Stimulated activated CD8-positive, alpha-beta memory T cell treated with anti-CD3 and anti-CD28 coated beads, Interleukin-15, amount 100 ng/mL, for 4 hours (primary cell): ENCODE measurements around the gene SNRNP25.
"Not testable (repeated sequence)": the region's sequence is repeated elsewhere in the genome, so short reads cannot be mapped to it uniquely, and the experiment has no call there.

Experiments
- DNase-seq, 2 donors: peaks; one replicate each; pipeline ENCODE4 v3.0.0-alpha.2; 2020; ENCODE audit warnings: low read depth in 2 of 2

Gene SNRNP25

DNA sequence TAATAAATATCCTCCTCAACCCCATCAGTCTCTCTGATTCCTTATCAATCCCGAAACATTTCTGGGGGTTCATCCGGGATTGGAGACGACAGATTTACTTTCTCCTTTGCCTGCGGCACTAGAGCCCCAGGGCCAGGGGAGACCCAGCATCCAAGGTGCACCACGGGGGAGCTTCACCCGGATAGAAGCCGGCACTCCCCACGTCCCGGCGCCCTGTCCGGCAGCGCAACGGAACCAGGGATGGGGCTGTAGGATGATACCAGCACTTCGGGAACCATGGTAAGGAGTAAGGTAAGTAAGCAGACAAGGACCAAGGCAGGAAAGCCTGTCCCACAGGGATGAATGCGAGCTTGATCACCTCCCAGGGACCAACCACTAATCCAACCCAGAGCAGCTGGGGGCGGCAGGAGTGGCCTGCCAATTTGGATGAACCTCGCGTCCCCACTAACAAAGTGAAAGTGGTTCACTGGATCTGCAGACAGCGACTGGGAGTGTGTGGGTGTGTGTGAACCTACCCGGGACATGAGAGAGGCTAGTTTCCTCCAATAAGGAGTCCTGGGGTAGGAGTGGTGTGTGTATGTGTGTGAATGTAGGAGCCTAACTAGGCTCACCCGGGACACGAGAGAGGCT lies 12.1 kb upstream of the SNRNP25 start:
- no peak for DNase-seq

DNA sequence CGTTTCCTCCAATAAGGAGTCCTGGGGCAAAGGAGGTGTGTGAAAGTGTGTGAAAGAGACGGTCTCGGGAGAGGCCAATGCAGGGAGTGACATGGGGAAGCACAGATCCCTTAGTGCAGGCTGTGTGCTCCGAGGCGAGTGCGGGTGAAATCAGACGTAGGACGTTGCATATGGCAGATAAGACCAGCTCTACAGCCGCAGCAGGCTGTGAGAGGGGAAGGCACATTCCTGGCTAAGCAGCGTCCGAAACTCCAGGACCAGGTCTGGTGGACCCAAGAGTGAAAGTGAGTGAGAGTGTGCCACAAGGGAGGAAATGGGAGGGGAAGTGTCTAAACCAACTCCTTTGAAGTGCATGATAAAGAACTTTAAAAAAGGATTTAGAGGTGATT lies 11.6 kb upstream of the SNRNP25 start:
- DNase-seq = no peak

DNA sequence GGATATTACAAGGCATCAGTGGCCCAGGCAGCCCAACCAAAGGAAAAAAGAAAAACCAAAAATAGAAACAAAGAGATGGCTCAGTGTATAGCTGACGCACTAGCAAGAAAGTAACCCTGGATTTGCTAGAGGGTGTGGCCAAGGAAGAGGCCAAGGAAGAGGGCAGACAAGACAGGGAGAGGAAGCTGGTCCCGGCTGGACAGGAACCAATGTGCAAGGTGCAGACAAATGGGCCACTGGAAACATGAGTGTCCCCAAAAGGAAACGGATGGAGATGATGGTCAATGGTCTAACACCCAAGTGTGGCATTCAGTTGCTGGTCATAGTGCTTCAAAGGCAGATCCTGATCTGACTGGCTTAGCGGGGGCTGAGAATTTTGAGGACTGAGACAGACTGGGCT lies 10.9 kb upstream of the SNRNP25 start:
- DNase-seq = no peak

DNA sequence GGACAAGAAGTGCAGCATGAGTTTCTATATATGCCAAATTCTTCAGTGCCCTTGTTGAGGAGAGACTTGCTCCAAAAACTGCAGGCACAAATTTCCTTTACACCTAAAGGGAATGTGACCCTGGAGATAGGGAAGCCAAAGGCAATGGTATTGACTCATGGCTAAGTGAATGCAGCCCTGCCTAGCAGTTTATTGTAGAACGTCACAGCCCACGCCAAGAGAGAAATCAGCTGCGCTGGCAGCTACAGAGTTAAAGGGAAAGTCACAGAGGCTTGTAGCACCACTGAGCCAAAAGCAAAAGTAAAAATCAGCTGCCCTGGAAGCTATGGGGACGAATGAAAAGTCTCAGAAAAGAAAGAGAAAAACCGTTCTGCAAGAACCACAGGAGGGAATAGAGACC lies 10.3 kb upstream of the SNRNP25 start:
- no peak for DNase-seq

DNA sequence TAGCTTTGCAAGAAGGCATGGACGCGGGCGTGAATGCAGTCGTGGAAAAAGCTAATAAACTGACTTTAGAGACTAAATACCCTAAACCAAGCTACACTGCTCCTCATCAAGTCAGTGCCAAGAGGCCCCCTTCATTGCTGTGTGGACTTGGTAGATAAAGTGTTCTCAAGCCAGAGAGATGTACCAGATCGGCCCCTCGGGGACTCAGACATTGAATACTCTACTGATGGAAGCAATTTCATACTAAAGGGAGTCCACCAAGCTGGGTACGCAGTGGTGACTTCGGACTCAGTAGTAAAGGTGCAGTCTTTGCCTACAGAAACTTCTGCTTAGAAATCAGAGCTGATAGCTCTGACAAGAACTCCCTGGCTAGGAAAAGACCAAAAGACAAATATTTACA lies 9.0 kb upstream of the SNRNP25 start:
- no peak for DNase-seq

DNA sequence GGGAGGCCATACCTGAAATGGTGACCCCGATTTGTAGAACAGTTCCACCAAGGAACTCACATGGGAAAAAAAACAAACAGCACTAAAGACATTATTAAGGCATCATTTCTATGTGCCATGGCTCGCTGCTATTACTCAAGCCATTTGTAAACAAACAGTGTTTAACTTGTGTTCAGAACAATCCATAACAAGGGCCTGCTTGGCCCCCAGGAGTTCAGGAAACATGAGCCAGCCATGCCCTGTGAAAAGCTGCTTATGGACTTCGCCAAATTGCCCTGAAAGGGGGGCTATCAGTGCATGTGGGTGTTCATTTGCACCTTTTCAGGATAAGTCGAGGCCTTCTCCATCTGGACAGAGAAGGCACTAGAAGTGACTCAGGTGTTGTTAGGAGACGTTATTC lies 8.2 kb upstream of the SNRNP25 start:
- DNase-seq = no peak

DNA sequence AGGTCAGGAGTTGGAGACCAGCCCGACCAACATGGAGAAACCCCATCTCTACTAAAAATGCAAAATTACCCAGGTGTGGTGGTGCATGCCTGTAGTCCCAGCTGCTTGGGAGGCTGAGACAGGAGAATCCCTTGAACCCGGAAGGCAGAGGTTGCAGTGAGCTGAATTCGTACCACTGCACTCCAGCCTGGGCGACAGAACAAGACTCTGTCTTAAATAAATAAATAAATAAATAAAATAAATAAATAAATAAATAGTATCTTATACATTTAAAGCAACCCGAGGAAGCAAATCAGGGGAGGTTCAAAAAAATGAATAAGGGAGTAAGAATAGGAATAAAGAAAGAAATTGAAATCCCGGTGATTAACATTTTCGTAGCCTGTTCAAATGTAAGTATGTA lies 7.1 kb upstream of the SNRNP25 start:
- DNase-seq = not testable (repeated sequence)

DNA sequence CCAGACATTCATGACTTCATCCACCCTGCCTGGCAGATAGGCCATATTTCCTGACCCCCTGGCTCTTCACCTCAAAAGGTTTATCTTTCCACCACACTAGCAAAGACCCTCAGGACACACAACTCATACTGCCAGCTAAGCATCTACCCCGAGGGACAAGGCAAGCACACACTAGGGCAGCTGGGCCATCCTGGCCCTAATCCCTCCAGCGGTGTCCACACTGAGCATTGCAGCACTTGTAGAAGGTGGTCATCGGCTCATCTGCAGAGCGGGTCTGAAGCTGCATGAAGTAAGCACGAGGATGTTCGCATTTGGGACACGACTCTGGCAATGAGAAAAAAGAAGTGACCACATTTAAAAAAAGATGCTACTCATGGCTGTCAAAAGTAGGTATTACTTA lies 6.4 kb upstream of the SNRNP25 start:
- no peak for DNase-seq

DNA sequence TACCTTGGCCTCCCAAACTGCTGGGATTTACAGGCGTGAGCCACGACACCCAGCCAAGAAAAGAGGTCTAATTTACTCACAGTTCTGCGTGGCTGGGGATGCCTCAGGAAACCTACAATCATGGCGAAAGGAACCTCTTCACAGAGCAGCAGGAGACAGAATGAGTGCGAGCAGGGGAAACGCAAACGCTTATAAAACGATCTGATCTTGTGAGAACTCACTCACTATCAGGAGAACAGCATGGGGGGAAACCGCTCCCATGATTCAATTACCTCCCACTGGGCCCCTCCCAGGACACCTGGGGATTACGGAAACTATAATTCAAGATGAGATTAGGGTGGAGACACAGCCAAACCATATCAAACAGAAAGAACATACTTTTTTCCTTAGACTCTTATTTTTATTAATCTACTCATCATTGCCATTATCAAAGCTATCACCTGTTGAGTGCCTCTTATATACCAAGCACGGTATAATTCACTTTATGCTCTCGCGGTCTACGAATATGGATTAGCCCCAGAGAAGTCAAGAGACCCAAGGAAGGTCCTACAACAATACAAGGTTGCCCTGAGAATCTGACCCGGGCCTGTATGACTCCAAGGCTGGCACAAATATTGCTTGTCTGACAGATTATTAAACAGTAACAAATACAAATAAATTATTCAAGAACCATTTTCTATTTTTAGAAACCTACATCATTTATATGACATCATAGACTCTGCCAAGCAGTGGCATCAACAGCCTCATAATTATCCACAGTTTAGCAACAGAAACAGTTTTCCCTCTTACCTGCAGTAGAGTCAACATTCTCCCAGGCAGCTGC lies 2.6 kb upstream of the SNRNP25 start:
- no peak for DNase-seq

DNA sequence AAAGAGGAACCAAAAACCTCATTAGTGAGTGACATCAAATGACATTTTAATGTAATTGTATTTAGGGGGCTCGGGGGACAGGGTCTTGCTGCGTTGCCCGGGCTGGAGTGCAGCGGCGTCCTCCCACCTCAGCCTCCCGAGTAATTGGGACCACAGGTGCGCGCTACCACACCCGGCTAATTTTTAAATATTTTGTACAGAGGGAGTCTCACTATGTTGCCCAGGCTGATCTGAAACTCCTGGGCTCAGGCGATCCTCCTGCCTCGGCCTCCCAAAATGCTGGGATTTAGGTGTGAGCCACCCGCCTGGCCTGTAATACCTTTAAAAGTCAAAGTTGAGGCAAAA lies 581 bp downstream of the SNRNP25 start:
- no peak for DNase-seq

DNA sequence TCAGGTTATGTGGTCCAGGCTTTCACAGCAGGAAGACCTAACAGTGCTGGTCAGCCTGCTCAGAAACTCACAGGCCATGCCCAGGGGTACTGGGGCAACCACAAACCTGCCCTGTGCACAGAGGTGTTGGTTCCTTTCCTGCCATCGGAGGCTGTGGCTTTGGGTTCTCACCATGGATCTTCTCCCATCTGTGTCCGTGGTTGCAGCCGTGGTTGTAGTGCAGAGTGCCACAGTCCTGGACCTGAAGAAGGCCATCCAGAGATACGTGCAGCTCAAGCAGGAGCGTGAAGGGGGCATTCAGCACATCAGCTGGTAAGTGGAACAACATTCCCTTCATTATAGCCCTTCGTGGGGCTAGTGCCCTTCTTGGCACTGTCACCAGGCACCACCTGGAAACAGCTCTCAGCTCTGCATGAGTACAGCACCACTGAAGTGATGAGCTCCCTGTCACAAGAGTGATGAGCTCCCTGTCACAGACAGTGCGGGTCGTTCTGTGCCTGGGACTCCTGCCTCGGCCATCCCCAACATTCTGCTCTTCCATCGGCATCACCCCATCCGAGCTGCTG lies 2.0 kb downstream of the SNRNP25 start:
- DNase-seq = no peak

DNA sequence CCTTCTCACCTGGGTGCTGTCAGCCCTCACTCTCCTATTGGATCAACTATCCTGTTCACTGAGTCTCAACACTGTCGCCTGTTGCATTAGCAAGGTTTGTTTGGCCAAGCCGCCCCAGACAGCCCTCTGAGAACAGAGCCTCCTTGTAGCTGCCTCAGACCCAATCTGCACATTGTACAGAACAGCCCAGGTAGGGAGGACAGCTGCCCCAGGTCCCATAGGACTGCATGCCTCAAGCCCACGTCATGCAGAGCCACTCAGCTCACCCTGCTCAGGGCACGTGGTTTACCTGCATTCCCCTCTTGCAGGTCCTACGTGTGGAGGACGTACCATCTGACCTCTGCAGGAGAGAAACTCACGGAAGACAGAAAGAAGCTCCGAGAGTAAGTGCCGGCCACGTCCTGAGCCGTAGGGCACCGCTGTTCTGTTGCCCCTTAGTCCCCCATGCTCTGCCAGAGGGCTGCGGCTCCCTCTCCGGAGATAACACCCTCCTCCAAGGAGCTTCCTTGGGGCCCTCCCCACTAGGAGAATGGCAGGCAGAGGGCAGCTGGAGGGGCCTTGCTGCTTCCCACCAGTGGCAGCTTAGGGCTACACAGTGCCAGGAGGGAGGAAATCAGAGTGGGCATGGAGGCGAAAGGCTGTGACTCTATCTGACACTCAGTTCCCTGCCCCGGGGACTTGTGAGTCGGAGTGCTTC lies 2.8 kb downstream of the SNRNP25 start:
- no peak for DNase-seq

DNA sequence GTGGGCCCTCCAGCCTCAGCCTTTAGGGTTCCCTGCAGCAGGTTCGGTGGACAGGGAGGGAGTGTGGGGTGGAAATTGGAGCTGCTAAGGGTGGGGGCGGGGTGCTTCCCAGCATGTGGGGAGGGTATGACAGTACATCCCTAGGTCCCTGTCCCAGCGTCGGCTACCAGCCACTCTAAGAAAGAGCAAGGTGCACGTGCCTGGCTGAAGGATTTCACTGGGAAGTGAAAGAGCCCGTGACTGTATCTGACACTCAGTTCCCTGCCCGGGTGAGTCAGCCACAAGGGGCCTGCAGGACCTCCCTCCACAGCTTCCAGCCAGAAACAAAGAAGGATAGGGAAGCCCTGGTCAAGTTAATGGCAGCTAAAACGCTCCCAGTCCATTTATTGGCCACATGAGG lies 4.1 kb downstream of the SNRNP25 start:
- no peak for DNase-seq

DNA sequence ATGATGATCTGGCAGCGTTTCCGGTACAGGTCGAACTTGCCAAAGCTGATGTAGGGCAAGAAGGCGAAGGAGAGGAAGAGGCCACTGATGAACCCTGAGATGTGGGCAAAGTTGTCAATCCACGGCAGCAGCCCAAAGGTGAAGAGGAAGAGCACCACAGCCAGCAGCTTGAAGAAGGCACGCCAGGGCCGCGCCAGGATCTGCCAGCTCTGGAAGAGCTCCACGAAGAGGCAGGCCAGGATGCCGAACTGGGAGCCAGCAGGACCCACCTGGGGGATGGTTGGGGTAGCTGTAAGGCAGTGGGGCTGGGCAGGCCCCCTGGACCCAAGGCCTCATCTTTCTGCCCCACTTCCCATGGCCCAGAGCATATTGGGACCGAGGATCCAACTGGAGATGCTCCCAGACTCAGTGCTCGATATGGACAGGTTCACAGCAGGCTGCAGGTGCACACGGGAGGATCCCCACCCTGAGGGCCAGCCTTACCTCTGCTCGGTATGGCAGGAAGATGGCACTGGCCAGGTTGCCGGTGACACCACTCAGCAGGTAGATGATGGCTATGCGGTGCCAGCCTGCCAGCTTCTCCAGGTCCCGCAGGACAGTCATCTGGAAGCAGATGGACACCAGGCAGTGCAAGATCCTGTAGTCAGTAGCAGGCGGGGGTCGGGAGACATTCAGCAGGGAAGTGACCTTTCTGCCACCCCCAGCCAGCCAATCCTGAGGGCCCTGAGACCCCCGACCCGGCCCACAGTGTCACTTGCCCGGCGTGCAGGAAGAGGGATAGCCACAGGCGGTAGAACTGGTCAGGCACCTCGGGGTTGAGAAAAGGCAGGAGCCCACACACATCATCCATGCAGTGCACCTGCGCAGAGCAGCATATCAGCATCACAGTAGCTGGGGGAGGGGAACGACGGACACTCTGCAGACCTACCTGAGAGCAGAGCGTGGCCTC lies 5.1 kb downstream of the SNRNP25 start:
- no peak for DNase-seq

DNA sequence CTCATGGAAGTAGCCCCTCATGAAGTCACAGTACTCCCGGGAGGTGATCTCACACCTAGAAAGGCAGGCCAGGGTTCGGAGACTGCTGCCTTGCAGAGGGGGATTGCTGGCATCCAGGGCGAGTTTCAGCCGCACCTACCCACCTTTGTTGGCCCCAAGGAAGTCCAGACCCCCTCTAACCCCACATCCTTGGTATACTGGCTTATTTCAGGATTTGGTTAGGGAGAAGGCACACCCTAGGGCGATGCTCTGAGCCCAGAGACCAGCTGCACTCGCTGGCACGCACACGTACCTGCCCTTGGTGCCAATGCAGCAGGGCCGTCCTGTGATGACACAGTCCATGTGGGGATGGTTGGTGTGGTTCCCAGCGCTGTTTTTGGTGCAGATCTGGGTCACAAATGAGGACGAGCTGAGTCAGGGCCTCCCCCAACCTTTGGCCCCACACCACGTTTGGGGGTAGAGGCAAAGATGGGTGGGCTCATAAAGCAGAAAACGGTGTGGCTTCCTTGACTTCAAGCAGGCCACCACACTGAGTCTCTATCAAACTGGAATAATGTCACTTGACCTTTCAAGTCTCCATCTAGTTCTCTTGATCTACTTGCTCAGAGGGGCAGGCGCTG lies 5.9 kb downstream of the SNRNP25 start:
- DNase-seq = no peak

DNA sequence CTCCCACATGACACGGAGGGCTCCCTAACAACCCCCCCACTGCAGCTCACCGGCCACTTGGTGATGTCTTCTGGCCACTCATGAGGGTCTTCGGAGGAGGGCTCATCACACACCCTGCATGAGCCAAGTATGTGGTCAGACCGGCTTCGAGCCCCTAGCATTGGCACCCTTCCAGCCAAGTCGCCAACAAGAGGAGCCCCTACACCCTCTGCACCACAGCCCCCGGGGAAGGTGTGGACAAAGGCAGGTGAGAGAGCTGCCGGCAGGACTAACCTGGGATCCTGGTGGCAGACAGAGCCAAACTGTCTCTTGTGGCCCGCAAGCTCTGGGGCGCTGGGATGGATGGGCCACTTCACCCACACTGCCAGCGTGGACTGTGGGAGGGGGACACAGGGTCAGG lies 6.5 kb downstream of the SNRNP25 start:
- no peak for DNase-seq

DNA sequence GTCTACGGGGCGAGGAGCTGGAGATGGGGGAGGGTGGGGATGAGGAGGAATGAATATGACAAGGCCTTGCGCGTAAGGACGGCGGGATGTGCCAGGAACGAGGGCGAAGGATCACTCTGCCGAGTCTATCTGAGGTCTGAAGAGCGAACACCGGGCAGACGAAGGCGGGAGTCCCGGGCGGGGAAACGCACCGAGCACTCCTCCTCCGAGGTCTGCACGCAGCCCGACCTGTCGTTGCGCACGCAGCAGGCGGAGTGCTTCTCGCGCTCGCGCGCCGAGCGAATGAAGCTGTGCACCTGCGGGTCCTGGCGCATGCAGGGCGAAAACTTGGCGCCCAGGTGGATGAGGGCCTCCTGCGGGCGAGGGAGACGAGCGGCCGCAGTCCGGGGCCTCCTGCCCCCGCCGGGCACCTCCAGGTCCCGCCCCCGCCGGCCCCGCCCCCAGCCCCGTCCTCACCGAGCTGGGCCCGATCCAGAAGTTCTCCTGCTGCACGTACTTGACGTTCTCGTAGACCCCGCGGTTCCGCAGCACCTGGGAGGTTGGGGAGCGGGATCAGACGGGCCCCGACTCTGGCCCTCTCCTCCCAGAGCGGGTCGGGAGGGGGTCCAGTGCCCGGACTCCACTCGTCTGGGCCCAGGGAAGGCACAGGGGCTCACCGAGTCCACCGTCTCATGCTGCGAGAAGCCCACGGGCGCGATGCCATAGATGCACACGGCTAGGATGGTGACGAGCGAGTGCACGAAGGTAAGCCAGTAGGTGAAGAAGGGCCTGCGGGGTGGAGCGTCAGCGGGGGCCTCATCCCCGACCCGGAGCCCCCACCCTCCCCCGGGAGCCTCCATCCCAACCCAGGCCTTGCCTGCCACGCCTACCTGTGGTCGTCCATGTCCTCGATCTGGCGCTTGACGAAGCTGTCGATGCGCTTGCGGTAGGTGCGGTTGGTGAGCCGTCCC lies 7.6 kb downstream of the SNRNP25 start:
- DNase-seq = no peak

DNA sequence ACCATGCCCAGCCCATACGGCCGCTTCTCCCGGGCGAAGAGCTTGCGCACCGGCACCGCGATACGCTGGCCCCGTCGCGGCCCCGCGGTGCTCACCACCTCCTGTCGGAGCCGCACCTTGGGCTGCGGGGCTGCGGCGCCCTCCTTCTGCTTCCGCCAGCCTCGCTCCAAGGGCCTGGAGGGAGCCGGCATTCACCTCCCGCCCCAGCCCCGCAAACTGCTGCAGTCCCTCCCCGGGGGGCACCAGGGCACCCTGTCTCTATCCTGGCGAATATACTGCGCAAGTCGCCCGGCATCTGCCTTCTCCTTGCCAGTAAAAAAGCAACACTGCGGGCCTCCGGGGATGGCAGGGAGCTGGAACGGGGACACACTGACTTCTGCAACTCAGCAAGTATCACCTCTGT lies 8.3 kb downstream of the SNRNP25 start:
- no peak for DNase-seq

DNA sequence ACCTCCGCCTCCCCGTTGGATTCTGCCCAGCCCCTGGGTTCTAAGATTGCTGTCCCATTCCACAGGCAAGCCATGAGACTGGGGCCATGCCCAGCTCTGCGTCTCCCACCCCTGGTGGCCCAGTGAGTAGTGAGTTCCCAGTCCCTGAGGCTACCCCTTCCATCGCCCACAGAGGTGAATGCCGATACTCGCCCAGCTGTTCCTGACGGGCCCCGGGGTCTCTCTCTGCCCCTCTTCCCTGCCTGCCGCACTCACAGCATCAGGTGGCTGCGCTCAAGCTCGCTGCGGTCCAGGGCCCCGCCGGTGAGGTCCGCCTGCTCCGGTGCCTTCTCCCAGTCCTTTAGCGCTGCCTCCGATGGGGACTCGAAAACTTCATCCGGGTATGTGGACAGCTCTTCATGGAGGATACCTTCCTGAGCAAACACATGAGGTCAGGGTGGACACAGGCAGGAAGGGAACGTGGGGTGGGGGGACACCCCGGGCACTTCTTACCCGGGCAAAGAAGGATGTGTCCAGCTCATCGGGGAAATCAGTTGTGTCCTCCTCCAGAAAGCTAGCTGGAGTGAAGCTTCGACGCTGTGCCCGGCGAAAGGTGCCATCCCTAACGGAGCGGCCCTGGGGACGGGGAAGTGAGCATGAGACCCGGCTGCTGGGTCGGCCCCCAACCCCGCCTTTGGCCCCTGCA lies 8.8 kb downstream of the SNRNP25 start:
- DNase-seq = no peak
